Upper lobe of right lung (tissue), 1 donor: Measurements from ENCODE around the gene KCNAB2. TPM values are rescaled to one million over a fixed set of nuclear protein-coding genes. Genes with fewer than 3 reads are reported as not detected.

Experiments used
- ATAC-seq: fragments of 200-7000 bp; cut with Tn5 transposase; one replicate; pipeline ENCODE4 v1.9.1; 2020; ENCODE audit warnings: mild to moderate bottlenecking, moderate library complexity
- DNase-seq: peaks from one replicate; pipeline ENCODE4 v3.0.0-alpha.2; 2020
- H3K27ac ChIP-seq: fragments of 200-600 bp; one replicate; pipeline ENCODE4 v1.8.0; 2022
- H3K27me3 ChIP-seq: fragments of 200-600 bp; one replicate; pipeline ENCODE4 v1.8.0; 2022; ENCODE audit warnings: mild to moderate bottlenecking
- H3K36me3 ChIP-seq: fragments of 200-600 bp; one replicate; pipeline ENCODE4 v1.8.0; 2022
- H3K4me1 ChIP-seq: fragments of 200-600 bp; one replicate; pipeline ENCODE4 v1.8.0; 2022
- H3K4me3 ChIP-seq: fragments of 200-600 bp; one replicate; pipeline ENCODE4 v1.8.0; 2022; ENCODE audit warnings: mild to moderate bottlenecking
- H3K9me3 ChIP-seq: fragments of 200-600 bp; one replicate; pipeline ENCODE4 v1.8.0; 2022
- CTCF ChIP-seq: fragments of 200-600 bp; IDR thresholded peaks from one replicate; pipeline ENCODE4 v1.8.0; 2022; ENCODE audit warnings: antibody characterized with exemption
- intact Hi-C: fragments of 100-400 bp; cut with DNase I; formaldehyde crosslinking; loops from one replicate; pipeline ENCODE4 v1.11.0; 2022
- total RNA-seq: library from RNA; stranded (reverse); fragmentation: NEBNext Ultra II Directional; extraction: Animal tissue kit (Norgen Biotek cat#: 25700); gene quantifications from one replicate; pipeline ENCODE4 v1.2.1, GENCODE V29; 2021
- donor health status: DM: no; HTN: yes; CAD: no; lungs with severe emphysema.

Gene KCNAB2
- total RNA-seq, 1 donor from 2014 or later = 60.4 TPM

DNA sequence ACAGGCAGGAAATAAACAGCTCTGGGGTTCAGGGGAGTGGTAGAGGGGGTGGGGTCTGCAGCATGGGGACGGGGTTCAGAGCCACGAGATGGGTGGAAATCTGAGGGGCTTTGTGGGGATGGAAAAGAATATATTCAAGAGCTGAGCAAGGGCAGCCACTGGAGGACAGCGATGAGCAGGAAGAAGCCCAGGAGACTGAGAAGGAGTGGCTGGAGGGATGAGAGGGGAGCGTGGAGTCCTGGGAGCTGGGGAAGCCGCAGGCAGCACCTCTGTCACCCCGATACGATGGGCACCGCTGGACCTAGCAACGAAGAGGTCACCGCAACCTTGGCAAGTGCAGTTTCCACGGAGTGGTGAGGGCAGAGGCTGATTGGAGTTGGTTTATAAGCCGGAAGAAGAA lies 10.0 kb upstream of the KCNAB2 start:
- no peak overlapping the region for H3K4me3 ChIP-seq
- TF ChIP-seq CTCF = no peak
- intact Hi-C loops = no loop called here
- ATAC-seq (no peak), DNase-seq (no peak)
- H3K4me1 ChIP-seq = no peaks in the 10 kb centered on the region
- no peaks in the 10 kb centered on the region for H3K27me3 ChIP-seq
- no peaks in the 10 kb centered on the region for H3K9me3 ChIP-seq
- H3K27ac ChIP-seq = no peak overlapping the region
- H3K36me3 ChIP-seq = no peaks in the 10 kb centered on the region

DNA sequence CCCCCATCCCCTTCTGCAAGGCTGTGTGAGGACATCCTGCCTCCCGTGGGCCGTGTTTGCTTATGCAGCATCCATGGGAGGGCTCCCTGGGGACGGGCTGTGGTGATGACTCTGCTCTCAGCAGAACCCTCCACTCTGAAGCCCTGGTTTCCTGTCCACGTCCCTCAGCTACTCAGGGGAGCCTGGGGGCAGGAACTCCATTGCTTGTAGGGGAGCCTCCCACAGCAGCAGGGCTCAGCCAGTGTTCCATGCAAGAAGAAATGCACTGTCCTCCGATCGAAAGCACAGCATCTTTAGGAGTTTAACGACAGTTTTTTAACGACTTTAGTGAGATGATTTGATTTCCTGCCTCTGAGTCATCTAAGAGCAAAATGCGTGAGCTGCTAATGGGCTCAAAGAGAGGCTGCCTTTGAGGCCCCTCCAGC lies 8.3 kb upstream of the KCNAB2 start:
- Histone ChIP-seq H3K4me1 (no peaks in the 10 kb centered on the region), H3K9me3 (no peaks in the 10 kb centered on the region), H3K27me3 (no peaks in the 10 kb centered on the region), H3K36me3 (no peaks in the 10 kb centered on the region), H3K4me3 (no peak overlapping the region), H3K27ac (no peak overlapping the region)
- TF ChIP-seq CTCF = no peak
- intact Hi-C loops = no loop called here
- ATAC-seq = no peak
- DNase-seq = no peak

DNA sequence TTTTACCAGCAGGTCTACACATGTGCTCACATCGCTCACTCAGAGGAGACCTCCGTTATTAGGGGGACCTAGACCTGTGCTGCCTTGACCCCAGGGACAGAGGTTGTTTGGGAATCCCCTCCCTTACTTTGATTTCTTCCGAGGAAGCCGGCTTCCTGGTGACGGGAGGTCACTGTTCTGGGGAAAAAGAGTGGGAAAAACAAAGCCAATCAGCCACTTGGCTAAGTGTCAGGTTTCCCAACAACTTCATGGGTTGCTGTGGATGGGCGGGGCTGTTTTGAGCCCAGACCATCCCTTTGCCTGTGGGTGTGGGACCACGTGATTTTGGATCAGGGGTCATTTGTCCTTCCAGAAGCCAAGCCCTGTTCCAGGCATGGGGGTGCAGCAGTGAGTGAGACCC lies 7.1 kb upstream of the KCNAB2 start:
- no peaks in the 10 kb centered on the region for H3K9me3 ChIP-seq
- no peak for TF ChIP-seq CTCF
- H3K27me3 ChIP-seq = no peaks in the 10 kb centered on the region
- intact Hi-C loops = no loop called here
- H3K27ac ChIP-seq = no peak overlapping the region
- ATAC-seq (no peak), DNase-seq (no peak)
- no peaks in the 10 kb centered on the region for H3K4me1 ChIP-seq
- no peak overlapping the region for H3K4me3 ChIP-seq
- H3K36me3 ChIP-seq = no peaks in the 10 kb centered on the region

DNA sequence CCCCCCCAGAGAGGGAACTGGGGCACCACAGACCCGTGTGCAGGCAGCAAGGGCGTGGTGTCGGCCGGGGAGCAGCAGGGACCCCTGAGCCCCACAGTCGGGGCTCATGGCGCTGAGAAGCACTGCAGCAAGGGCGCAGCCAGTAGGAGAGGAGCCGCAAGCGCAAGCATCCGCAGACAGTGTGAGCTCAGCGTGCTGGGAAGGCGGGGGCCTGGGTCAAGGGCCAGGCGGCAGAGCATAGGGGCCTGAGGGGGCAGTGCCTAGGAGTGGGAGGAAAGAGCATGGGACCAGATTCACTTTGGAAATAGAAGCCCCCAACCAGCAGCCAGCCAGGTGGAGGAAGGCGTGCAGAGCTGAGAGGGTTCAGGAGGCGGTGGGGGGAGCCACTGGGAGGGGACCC lies 6.7 kb upstream of the KCNAB2 start:
- Histone ChIP-seq H3K9me3 (no peaks in the 10 kb centered on the region), H3K4me1 (no peaks in the 10 kb centered on the region), H3K27ac (no peak overlapping the region), H3K27me3 (no peaks in the 10 kb centered on the region), H3K4me3 (no peak overlapping the region), H3K36me3 (no peaks in the 10 kb centered on the region)
- no peak for DNase-seq
- TF ChIP-seq CTCF = no peak
- intact Hi-C loops = no loop called here
- no peak for ATAC-seq

- intact Hi-C loops = no loop called here
Observed at GRCh38 chr1:6040444-6040843, 5.2 kb upstream of the KCNAB2 start.

More at GRCh38 chr1:6040444-6040843, 5.2 kb upstream of the KCNAB2 start:
- no peaks in the 10 kb centered on the region for H3K4me1 ChIP-seq
- no peak overlapping the region for H3K27ac ChIP-seq
- no peaks in the 10 kb centered on the region for H3K36me3 ChIP-seq
- H3K4me3 ChIP-seq = no peak overlapping the region
- TF ChIP-seq CTCF = no peak
- no peak for ATAC-seq
- no peaks in the 10 kb centered on the region for H3K9me3 ChIP-seq
- DNase-seq = no peak
- no peaks in the 10 kb centered on the region for H3K27me3 ChIP-seq
